Renal pelvis (tissue), 4 donors: Measurements from ENCODE around the gene GNPTAB. TPM values are rescaled to one million over a fixed set of nuclear protein-coding genes. Genes with fewer than 3 reads are reported as not detected.
"Not testable (repeated sequence)": the region's sequence is repeated elsewhere in the genome, so short reads cannot be mapped to it uniquely, and the experiment has no call there.

ENCODE experiments used
- DNase-seq: peaks from one replicate; pipeline ENCODE4 v3.0.0-alpha.2; 2013
- polyA plus RNA-seq, 3 donors: library from polyadenylated mRNA; unstranded; fragments of 120-200 nt; gene quantifications; one replicate each; pipeline ENCODE4 v1.2.1, GENCODE V29; 2013; ENCODE audit not compliant: insufficient read length in 3 of 3

The GNPTAB gene
- polyA plus RNA-seq, 3 donors = 28.2 to 43.6 (median 36.4) TPM

GRCh38 chr12:101812716-101813115, 18.0 kb downstream of the GNPTAB start:
- DNase-seq = not testable (repeated sequence)

- DNase-seq = not testable (repeated sequence)
These were observed 19.4 kb downstream of the GNPTAB start for GRCh38 chr12:101811342-101811741.

GRCh38 chr12:101809208-101809607, 21.6 kb downstream of the GNPTAB start:
- no peak for DNase-seq

- DNase-seq = no peak
These were observed 24.5 kb downstream of the GNPTAB start for GRCh38 chr12:101806265-101806664.

- DNase-seq = no peak
These were observed 26.4 kb downstream of the GNPTAB start for GRCh38 chr12:101804409-101804808.

- no peak for DNase-seq
These were observed 26.8 kb downstream of the GNPTAB start for GRCh38 chr12:101803978-101804377.

- no peak for DNase-seq
These were observed 28.3 kb downstream of the GNPTAB start for GRCh38 chr12:101802486-101802885.

GRCh38 chr12:101799774-101800173, 31.0 kb downstream of the GNPTAB start:
- DNase-seq = no peak

GRCh38 chr12:101795786-101796185, 35.0 kb downstream of the GNPTAB start:
- no peak for DNase-seq

GRCh38 chr12:101795013-101795412, 35.7 kb downstream of the GNPTAB start:
- no peak for DNase-seq

- DNase-seq = no peak
These were observed 36.2 kb downstream of the GNPTAB start for GRCh38 chr12:101794574-101794973.

GRCh38 chr12:101793401-101793800, 37.4 kb downstream of the GNPTAB start:
- no peak for DNase-seq

GRCh38 chr12:101792046-101792931, 38.5 kb downstream of the GNPTAB start:
- no peak for DNase-seq

GRCh38 chr12:101789171-101789570, 41.6 kb downstream of the GNPTAB start:
- DNase-seq = no peak

GRCh38 chr12:101785671-101786070, 45.1 kb downstream of the GNPTAB start:
- DNase-seq = no peak

- DNase-seq = no peak
These were observed 46.4 kb downstream of the GNPTAB start for GRCh38 chr12:101784376-101784775.

GRCh38 chr12:101783838-101784237, 46.9 kb downstream of the GNPTAB start:
- DNase-seq = no peak

GRCh38 chr12:101783150-101783549, 47.6 kb downstream of the GNPTAB start:
- no peak for DNase-seq

- no peak for DNase-seq
These were observed 48.5 kb downstream of the GNPTAB start for GRCh38 chr12:101782273-101782731.

GRCh38 chr12:101781834-101782233, 48.9 kb downstream of the GNPTAB start:
- no peak for DNase-seq

- no peak for DNase-seq
These were observed 50.2 kb downstream of the GNPTAB start for GRCh38 chr12:101780599-101780998.

- no peak for DNase-seq
These were observed 51.1 kb downstream of the GNPTAB start for GRCh38 chr12:101779626-101780025.

GRCh38 chr12:101779200-101779599, 51.6 kb downstream of the GNPTAB start:
- DNase-seq = no peak

GRCh38 chr12:101777978-101778377, 52.8 kb downstream of the GNPTAB start:
- DNase-seq = no peak
